K562 (cell line): ENCODE data around the gene HAP1. TPM values are rescaled to one million over a fixed set of nuclear protein-coding genes. Genes with fewer than 3 reads are reported as not detected.

Experiments
- ATAC-seq: fragments of 200-7000 bp; cut with Tn5 transposase; 3 replicates; pipeline ENCODE4 v1.9.1; 2020; ENCODE audit warnings: moderate library complexity
- BruUV-seq: library from RNA; stranded (reverse); fragments of 400-500 nt; replicated peaks from 2 replicates; lab custom pipeline; 2021; lab: Mats Ljungman, UMichigan
- CTCF ChIA-PET: fragments of 300-600 bp; formaldehyde crosslinking; extraction: SDS; loops from one replicate; lab custom pipeline; 2021; ENCODE audit warnings: low intra/inter-chr PET ratio; lab: Yijun Ruan, JAX
- POLR2A ChIA-PET: fragments of 300-600, 350-650 bp; sonication (Branson Sonifier 250); formaldehyde crosslinking; extraction: SDS; loops from one replicate; lab custom pipeline; 2021; ENCODE audit warnings: antibody characterized with exemption, inconsistent platforms; lab: Yijun Ruan, JAX
- DNase-seq, 4 experiments: peaks; one replicate each; pipeline versions ENCODE4 v3.0.0 to v3.0.0-alpha.2; 2011 to 2018; ENCODE audit warnings: low spot score in 3 of 4, mixed read lengths in 3 of 4; ENCODE audit errors: extremely low read depth in 1 of 4
- FAIRE-seq: peaks from 2 replicates; lab custom pipeline; 2011; peaks lifted over from hg19 to GRCh38; lab: Jason Lieb, UNC
- H2AFZ ChIP-seq: 2 replicates; pipeline ENCODE4 v1.6.0; 2011; ENCODE audit warnings: low read depth, low read length, control low read depth, inconsistent platforms
- H3K27ac ChIP-seq: fragments of 200-600 bp; 3 replicates; pipeline ENCODE4 v1.8.0; 2011; ENCODE audit warnings: low read depth, mild to moderate bottlenecking, control low read depth, inconsistent platforms, low read length, moderate library complexity, mixed read lengths; ENCODE audit errors: extremely low read depth
- H3K27me3 ChIP-seq, 2 experiments: fragments of 300-600 bp in 1 of 2; 2 replicates in 1 of 2; 3 replicates in 1 of 2; pipeline versions ENCODE4 v1.6.0 to v1.8.0; 2011; ENCODE audit warnings: inconsistent platforms in 2 of 2, low read length in 2 of 2, mild to moderate bottlenecking in 1 of 2, mixed read lengths in 1 of 2, moderate library complexity in 1 of 2; ENCODE audit not compliant: control insufficient read depth in 2 of 2, insufficient read depth in 2 of 2
- H3K36me3 ChIP-seq: fragments of 300-600 bp; 3 replicates; pipeline ENCODE4 v1.8.0; 2011; ENCODE audit warnings: mild to moderate bottlenecking, low read length, inconsistent platforms; ENCODE audit not compliant: control insufficient read depth, insufficient read depth
- H3K4me1 ChIP-seq, 2 experiments: fragments of 200-600 bp in 1 of 2; replicated peaks in 1 of 2; 2 replicates in 1 of 2; 3 replicates in 1 of 2; pipeline versions ENCODE4 v1.5.1 to v1.8.0; 2011; ENCODE audit warnings: inconsistent platforms in 2 of 2, low read length in 2 of 2, mild to moderate bottlenecking in 1 of 2, mixed read lengths in 1 of 2, moderate library complexity in 1 of 2; ENCODE audit not compliant: control insufficient read depth in 2 of 2, insufficient read depth in 2 of 2
- H3K4me2 ChIP-seq: 2 replicates; pipeline ENCODE4 v1.6.1; 2011; ENCODE audit warnings: low read length, control low read depth, inconsistent platforms, mixed read lengths; ENCODE audit not compliant: insufficient read depth
- H3K4me3 ChIP-seq: fragments of 200-600 bp; sonication (generic), shearing (Covaris generic); 2 replicates; pipeline ENCODE4 v1.5.1; 2016; ENCODE audit warnings: control low read depth, inconsistent platforms
- H3K79me2 ChIP-seq: fragments of 200-600 bp; 3 replicates; pipeline ENCODE4 v1.8.0; 2011; ENCODE audit warnings: low read length, inconsistent platforms; ENCODE audit not compliant: control insufficient read depth, insufficient read depth
- H3K9ac ChIP-seq, 2 experiments: 2 replicates each; pipeline versions ENCODE4 v1.6.0 to v1.6.1; 2011; ENCODE audit warnings: low read depth in 2 of 2, low read length in 2 of 2, control low read depth in 1 of 2, inconsistent platforms in 1 of 2, mild to moderate bottlenecking in 1 of 2, mixed read lengths in 1 of 2; ENCODE audit not compliant: insufficient read depth in 1 of 2
- H3K9me1 ChIP-seq: one replicate; pipeline ENCODE4 v1.6.0; 2011; ENCODE audit warnings: inconsistent platforms, mild to moderate bottlenecking, low read length, moderate library complexity; ENCODE audit not compliant: control insufficient read depth, insufficient read depth
- H3K9me3 ChIP-seq: replicated peaks from 2 replicates; pipeline ENCODE4 v1.5.1; 2011; ENCODE audit warnings: low read depth, low read length, inconsistent platforms; ENCODE audit not compliant: control insufficient read depth, insufficient read depth
- H4K20me1 ChIP-seq: replicated peaks from 2 replicates; pipeline ENCODE4 v1.6.1; 2011; ENCODE audit warnings: low read length, inconsistent platforms, mixed read lengths; ENCODE audit not compliant: control insufficient read depth, insufficient read depth
- ARID4B ChIP-seq: sonication (generic); formaldehyde crosslinking; IDR thresholded peaks from 2 replicates; pipeline ENCODE4 v1.8.0; 2022; ENCODE audit warnings: mild to moderate bottlenecking, missing genetic modification reagents
- ATF3 ChIP-seq, 2 experiments: fragments of 450-650 bp in 1 of 2; sonication (generic) in 1 of 2; formaldehyde crosslinking in 1 of 2; IDR thresholded peaks in 1 of 2; conservative IDR thresholded peaks in 1 of 2; 2 replicates each; pipeline versions ENCODE4 v1.6.1 to v1.8.1; 2016 to 2023; ENCODE audit warnings: mild to moderate bottlenecking in 2 of 2, moderate library complexity in 2 of 2, inconsistent platforms in 1 of 2, missing genetic modification reagents in 1 of 2
- COPS2 ChIP-seq: fragments of 450-650 bp; conservative IDR thresholded peaks from 2 replicates; pipeline ENCODE4 v1.6.1; 2016; ENCODE audit warnings: mild to moderate bottlenecking, moderate library complexity
- MAFF ChIP-seq: IDR thresholded peaks from 2 replicates; pipeline ENCODE4 v1.6.1; 2012; ENCODE audit warnings: low read length, improper control_type of control experiment
- ZBED1 ChIP-seq: IDR thresholded peaks from 2 replicates; pipeline ENCODE4 v1.6.1; 2014
- ZBTB2 ChIP-seq: fragments of 450-650 bp; IDR thresholded peaks from 2 replicates; pipeline ENCODE4 v1.6.1; 2016; ENCODE audit warnings: antibody characterized with exemption
- ZKSCAN8 ChIP-seq: fragments of 200-800 bp; sonication (Bioruptor generic); IDR thresholded peaks from 2 replicates; pipeline ENCODE4 v1.6.1; 2016; ENCODE audit warnings: missing genetic modification characterization, missing compliant biosample characterization
- ZNF395 ChIP-seq: fragments of 200-800 bp; sonication (Bioruptor generic); IDR thresholded peaks from 2 replicates; pipeline ENCODE4 v1.6.1; 2017; ENCODE audit warnings: missing genetic modification characterization, missing compliant biosample characterization
- ZNF584 ChIP-seq: fragments of 200-800 bp; sonication (Bioruptor generic); IDR thresholded peaks from 2 replicates; pipeline ENCODE4 v1.6.1; 2016; ENCODE audit warnings: low read depth, mild to moderate bottlenecking, missing genetic modification characterization, missing compliant biosample characterization
- ZNF785 ChIP-seq: fragments of 250-450 bp; sonication (Bioruptor Pico); IDR thresholded peaks from 2 replicates; pipeline ENCODE4 v1.4.0; 2020; ENCODE audit warnings: mild to moderate bottlenecking
- ZNF79 ChIP-seq: fragments of 250-450 bp; sonication (Bioruptor Pico); IDR thresholded peaks from 2 replicates; pipeline ENCODE4 v1.4.0; 2020; ENCODE audit warnings: low read depth, mild to moderate bottlenecking, moderate library complexity
- WGBS: fragments of 100-300 bp; shearing (Covaris generic); methylation state at CpG from one replicate; pipeline ENCODE4 v1.1.6; 2016; ENCODE audit warnings: low coverage, mixed read lengths; ENCODE audit not compliant: insufficient coverage; ENCODE audit errors: missing lambda C conversion rate; 5-methylcytosine and 5-hydroxymethylcytosine counted together
- in situ Hi-C: fragments of 300-500 bp; cut with MboI; formaldehyde crosslinking; loops from 4 replicates; pipeline ENCODE4 v1.15.0; 2018; ENCODE audit warnings: inconsistent platforms, mixed read lengths
- intact Hi-C: fragments of 100-400 bp; cut with micrococcal nuclease; formaldehyde crosslinking; loops from 2 replicates; pipeline ENCODE4 v1.14.2; 2022
- polyA plus RNA-seq, 8 experiments: library from polyadenylated mRNA; depleted of rRNA in 4 of 8; stranded (reverse) in 5 of 8; unstranded in 3 of 8; fragments of >200 nt; fragmentation: Nextera tagmentation in 2 of 8; fragmentation: Illumina TruSeq in 1 of 8; extraction: Ambion mirVana in 2 of 8; extraction: Trizol in 1 of 8; gene quantifications; 2 replicates each; pipeline versions ENCODE4 v1.2.1 to v1.2.3, GENCODE V29; 2011 to 2014; ENCODE audit warnings: inconsistent platforms in 1 of 8, missing spikeins in 1 of 8
- total RNA-seq, 7 experiments: library from RNA; depleted of rRNA in 6 of 7; stranded (reverse); fragments of >200 nt in 6 of 7; fragmentation: Illumina TruSeq in 2 of 7; extraction: Trizol in 2 of 7; gene quantifications; 2 replicates each; pipeline versions ENCODE4 v1.2.1 to v1.2.3, GENCODE V29; 2011 to 2021; ENCODE audit warnings: low replicate concordance in 1 of 7

Gene HAP1
- total and polyA plus RNA-seq, 9 of the 15 experiments (the other 6 are each of a cell fraction or from before 2014, with no cell fraction given) = under 0.01 to 0.09 (median 0.04) TPM; not detected in 6

- Histone ChIP-seq H3K27me3 (no peaks in the 10 kb centered on the region), H4K20me1 (no peaks in the 10 kb centered on the region), H3K9ac (peak overlapping the region; percentile 82 to 84), H3K4me1 (peaks cover 28 to 47% of the 10 kb centered on the region in 2 experiments), H3K4me2 (peak overlapping the region; percentile 82), H3K36me3 (no peaks in the 10 kb centered on the region), H3K9me3 (0 out of 2 replicates have a peak, but pooled peaks cover 3% of the 10 kb centered on the region), H3K79me2 (no peaks in the 10 kb centered on the region), H2AFZ (peak overlapping the region; percentile 52), H3K27ac (peak overlapping the region; percentile 98), H3K9me1 (no peaks in the 10 kb centered on the region), H3K4me3 (peak overlapping the region; percentile 26)
- in situ Hi-C loops (no loop called here), intact Hi-C loops (loop anchor here (1.0 kb wide), 1 partner anchor 9 kb away; the partner anchor contains the start of gene EIF1)
- WGBS = 0% methylated on average over 6 of the region's 6 CpGs
- ATAC-seq (peak; percentile 86), DNase-seq (peak; percentile 69 to 97 (median 78)), FAIRE-seq (peak; percentile 99)
- BruUV-seq = no TSS peak
- CTCF ChIA-PET = interaction anchor here (0.5 to 0.8 kb wide), 3 partner anchors 9 to 30 kb away, joined by 3 to 4 read pairs (median 3); partner anchors contain the start of gene EIF1
- POLR2A ChIA-PET = interaction anchor here (0.6 to 9.1 kb wide), 23 partner anchors 11 to 1393 kb away, joined by 3 to 406 read pairs (median 3); partner anchors contain the start of genes EIF1 and JUP
- TF ChIP-seq ZNF79 (CRISPR knock-in tag) = no peak
- TF ChIP-seq ZKSCAN8 (CRISPR knock-in tag) = no peak
- TF ChIP-seq COPS2 = no peak
- TF ChIP-seq ZNF785 = no peak
- TF ChIP-seq ZBTB2 = 0 out of 2 replicates have a peak, but pooled peaks have one; percentile 5
- peak; percentile 67; the same call in 1 of the 2 replicates for TF ChIP-seq ZNF395 (CRISPR knock-in tag)
- TF ChIP-seq ZBED1 = 0 out of 2 replicates have a peak, but pooled peaks have one; percentile 65
- TF ChIP-seq MAFF = peak; percentile 37; the same call in 1 of the 2 replicates
- peak; percentile 69; the same call in 1 of the 2 replicates for TF ChIP-seq ZNF584
- no peak for TF ChIP-seq ARID4B (CRISPR knock-in tag)
- TF ChIP-seq ATF3 (IDR thresholded peaks at IDR 0.05) = peak; percentile 67
- TF ChIP-seq ATF3 (CRISPR knock-in tag; conservative IDR thresholded peaks at IDR 0.05) = no peak
Observed at GRCh38 chr17:41678907-41679739, 55.3 kb downstream of the HAP1 start.
